NCI-H748 (cell line): ENCODE data around the gene TSPAN3.

ENCODE experiments used
- DNase-seq: peaks from one replicate; lab custom pipeline; 2025; ENCODE audit not compliant: unreplicated experiment; lab: John Stamatoyannopoulos, UW

TSPAN3 gene

DNA sequence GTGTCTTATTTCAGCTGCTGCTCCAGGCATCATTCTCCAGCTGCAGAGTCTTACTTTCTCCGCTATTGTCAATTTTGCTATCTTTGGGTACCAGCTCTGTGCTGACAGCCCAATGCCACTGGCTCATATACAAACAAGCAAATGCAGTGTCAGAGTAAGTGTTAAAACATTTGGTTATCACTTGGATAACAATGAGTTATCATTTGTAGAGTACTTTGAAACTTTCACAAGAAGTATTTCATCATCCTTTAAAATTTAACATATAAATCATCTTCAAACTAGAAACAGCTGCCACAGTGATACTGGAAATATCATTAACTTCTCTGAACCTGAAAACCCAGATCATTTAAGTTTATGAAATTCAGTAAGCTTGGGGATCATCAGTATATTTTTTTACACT is 13.8 kb downstream of the TSPAN3 start:
- no peak for DNase-seq

- DNase-seq: no peak
Observed at GRCh38 chr15:77053709-77054108, 17.2 kb downstream of the TSPAN3 start.

- DNase-seq: no peak
Observed at GRCh38 chr15:77052556-77052955, 18.4 kb downstream of the TSPAN3 start.

GRCh38 chr15:77048135-77048876 is 22.6 kb downstream of the TSPAN3 start:
- DNase-seq: no peak

DNA sequence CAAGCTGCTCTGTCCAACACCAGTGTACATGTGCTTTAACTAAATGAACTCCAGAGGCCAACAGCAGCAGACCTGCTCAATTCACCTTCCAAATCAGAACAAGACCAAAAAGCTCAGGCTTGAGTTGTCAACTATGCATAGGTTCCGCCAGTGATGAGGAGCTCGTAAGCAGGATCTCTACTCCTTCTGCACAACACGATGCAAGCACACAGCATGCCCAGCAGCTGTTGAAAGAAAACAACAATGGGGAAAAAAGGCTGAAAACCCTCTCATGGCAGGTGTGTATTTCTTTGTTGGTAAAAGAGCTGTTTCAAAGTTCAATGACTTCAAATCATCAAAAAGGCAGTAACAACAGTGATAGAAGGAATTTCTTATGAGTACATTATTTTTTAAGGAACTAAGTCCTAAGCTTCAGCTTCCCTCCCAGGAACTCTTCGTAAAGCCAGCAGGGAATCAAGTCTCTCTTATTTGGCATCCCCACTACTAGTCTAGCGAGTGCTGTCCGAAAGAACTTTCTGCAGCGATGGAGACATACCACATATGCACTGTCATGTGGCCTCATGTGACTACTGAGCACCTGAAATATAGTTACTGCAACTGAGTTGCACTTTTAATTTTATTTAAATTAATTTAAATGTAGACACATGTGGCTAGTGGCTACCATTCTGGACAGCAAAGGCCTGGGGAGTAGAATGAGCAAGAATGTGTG is 24.1 kb downstream of the TSPAN3 start:
- no peak for DNase-seq

DNA sequence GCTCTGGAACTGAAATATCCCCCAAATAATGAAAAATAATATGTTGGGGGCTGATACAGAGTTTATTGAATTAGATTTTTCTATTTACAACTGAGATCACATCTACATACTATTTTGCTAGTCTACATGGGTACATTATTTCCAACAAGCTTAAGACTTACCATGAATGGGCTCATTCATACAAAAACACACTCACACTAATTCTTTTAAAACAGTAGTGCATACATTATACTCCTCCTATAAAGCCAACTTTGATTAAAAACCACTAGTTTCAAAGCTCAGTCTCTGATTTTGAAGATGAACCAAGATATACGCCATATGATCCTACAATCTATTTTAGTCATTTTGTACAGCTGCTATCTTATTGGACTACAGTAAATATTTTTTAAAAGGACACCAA is 24.9 kb downstream of the TSPAN3 start:
- no peak for DNase-seq

DNA sequence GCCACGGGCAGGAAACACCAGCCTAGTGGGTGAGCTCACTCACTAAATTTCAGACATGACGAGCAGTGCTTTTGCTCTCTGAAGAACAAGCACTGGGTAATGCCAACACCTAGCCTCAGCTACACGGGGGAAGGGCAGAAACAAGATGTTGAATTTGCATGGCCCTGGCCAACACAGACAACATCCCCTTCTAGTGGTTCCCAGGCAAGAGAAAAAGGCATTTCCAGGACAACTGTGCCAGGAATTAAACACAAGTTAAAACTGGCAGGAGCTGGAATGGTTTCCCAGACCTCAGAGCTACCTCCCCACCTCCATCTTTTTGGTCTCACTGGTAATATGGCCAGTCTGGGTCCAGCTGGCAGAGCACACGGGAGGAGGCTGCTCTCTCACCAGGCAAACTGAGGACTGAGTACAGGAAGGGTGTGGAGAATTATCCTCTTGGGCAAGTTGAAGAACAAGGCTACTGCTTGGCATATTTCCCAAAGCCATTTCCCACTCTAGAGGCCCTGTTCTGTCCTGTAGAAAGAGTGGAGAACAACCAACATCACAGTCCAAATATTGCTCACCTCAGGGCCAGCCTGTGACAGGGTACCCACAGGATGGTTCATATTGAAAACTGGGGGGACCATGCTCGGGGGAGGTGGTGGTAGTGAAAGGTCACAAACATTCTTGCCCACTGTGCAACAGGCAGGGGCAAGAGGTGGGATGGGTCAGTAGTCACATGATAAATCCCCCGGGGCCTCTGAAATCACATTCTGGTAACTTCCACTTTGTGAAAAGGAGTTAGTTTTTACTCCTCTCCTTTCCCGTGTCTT is 26.5 kb downstream of the TSPAN3 start:
- DNase-seq: no peak

GRCh38 chr15:77042955-77043920 is 27.7 kb downstream of the TSPAN3 start:
- DNase-seq: no peak

GRCh38 chr15:77042245-77042919 is 28.5 kb downstream of the TSPAN3 start:
- no peak for DNase-seq

DNA sequence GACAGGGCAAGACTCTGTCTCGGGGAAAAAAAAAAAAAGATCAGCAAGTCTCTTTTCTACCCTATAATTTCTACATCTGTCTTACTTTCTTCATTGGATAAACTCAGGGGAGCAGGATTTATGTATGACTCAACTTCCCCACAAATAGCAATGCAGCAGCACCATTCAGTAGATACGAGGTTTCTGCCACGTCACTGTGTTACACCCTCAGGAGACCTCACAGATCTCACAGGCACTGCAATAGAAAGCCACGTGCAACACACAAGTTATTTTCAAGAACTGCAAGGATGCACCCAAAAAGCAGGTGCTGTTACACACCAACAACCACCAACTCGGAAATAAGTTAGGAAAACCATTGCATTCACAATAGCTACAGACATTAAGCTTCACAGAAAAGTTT is 30.2 kb downstream of the TSPAN3 start:
- DNase-seq: no peak

DNA sequence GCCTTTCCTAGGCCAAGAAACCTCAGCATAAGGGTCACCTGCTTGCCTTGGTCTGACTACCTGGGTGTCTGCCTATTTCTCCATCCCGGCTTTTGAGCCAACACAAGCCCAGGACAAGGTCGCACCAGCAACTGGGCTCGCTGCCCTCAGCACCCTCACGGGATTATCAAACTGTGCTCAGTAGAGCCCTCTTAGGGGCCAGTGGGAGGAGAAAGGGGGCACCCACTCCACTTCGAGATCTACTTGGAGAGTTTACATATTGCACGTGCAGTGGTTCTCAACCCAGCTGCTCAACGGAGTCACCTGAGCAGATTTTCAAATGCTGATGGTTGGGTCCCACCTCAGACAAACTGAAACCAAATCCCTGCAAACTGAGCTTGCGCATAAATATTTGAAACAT is 31.1 kb downstream of the TSPAN3 start:
- DNase-seq: no peak

DNA sequence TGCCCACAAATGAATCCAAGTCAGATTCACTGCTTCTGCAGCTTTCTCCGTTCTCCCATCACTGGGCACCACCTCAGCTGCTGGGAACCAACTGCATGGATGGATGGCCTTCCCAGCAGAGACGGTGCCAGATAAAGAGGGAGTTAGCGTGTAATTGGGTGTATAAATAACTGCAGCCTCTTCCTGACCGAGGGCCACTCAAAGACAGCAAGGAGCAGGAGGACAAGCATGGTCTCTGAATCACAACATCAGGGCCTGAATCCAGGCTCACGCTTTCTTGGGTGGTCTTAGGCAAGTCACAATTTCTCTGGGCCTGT is 31.7 kb downstream of the TSPAN3 start:
- no peak for DNase-seq

DNA sequence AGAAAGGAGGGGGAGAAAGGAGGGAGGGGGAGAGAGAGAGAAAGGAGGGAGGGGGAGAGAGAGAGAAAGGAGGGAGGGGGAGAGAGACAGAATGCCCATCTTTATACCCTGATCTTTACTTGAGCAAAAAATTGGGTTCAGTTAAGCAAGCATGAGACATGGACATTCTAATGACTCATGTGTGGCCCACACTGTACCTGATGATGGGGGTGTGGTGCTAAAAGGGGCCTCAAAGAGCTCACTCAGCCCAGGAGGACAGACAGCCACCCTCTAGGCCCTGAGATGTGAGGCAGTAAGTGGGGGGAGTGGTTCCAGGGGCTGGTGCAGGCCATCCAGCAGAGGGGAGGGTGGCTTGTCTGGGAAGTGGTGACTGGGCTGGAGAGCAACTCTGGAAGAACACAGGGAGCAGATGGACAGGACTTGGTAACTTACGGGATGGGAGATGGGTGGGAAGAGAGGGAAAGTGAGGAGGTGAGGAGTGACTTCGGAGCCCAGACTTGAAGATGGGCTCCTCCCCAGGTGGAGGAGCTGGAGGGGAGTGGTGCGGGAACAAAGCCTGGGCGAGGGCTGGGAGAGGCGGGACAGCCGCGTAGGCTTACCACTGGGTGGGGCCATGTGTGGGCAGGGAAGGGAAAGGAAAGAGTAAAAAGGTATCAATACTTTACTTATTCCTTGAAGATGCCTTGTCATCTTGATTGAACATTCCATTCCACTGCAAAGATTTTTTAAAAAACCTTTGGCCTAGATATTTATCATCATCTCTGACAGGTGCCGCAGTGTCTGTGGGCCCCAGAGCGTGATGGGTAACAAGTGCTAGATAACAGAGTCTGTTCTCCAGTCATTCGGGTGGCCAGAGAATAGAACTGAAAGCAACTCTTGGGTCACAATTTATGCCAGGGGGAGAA is 32.3 kb downstream of the TSPAN3 start:
- DNase-seq: peak; percentile 8

- DNase-seq: no peak
Observed at GRCh38 chr15:77037388-77038209, 33.3 kb downstream of the TSPAN3 start.

DNA sequence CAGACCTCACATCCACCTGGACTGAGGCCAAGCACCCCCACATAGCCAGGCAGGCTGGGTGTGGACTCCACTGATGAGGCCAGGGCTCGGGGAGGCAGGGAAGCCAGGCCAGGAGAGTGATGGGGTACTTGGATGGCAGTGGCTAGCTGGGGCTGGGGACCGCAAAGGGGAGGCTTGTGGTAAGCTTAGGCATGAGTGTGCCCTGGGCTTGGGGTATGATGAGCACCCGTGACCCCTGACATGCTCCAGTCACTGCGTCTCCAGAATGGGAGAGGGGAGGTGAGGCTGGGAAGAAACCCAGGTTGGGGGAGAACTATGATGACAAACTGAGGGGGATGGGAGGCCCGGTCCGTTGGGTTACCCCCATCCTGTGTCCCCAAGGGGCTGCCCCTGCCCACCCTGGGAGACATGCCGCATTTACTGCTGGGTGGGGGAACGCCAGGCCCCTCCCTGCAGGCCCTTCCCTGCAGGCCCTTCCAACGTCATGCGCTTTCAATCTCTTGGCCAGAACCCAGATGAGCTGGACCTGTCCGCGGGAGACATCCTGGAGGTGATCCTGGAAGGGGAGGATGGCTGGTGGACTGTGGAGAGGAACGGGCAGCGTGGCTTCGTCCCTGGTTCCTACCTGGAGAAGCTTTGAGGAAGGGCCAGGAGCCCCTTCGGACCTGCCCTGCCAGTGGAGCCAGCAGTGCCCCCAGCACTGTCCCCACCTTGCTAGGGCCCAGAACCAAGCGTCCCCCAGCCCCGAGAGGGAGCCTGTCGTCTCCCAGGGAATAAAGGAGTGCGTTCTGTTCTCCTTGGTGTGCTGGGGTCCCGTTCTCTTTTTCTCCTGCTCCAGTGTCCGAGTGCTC is 34.1 kb downstream of the TSPAN3 start:
- DNase-seq: no peak

GRCh38 chr15:77035999-77036471 is 34.9 kb downstream of the TSPAN3 start:
- no peak for DNase-seq

DNA sequence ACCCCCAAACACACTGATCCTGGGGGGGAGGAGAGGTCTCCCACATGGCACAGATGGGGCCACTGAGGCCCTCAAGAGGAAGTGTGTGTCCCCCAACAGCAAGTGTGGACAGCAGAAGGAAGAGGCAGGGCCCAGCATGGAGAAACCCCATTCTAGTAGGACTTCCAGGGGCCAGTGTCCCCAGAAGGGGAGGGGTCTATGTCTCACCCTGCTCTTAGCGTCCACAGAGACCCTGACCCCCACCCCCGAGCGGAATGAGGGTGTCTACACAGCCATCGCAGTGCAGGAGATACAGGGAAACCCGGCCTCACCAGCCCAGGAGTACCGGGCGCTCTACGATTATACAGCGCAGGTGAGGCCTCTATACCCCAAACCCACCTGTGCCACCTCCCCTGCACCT is 35.3 kb downstream of the TSPAN3 start:
- no peak for DNase-seq
